ENCODE measurements around the gene CNTN6.

DNA sequence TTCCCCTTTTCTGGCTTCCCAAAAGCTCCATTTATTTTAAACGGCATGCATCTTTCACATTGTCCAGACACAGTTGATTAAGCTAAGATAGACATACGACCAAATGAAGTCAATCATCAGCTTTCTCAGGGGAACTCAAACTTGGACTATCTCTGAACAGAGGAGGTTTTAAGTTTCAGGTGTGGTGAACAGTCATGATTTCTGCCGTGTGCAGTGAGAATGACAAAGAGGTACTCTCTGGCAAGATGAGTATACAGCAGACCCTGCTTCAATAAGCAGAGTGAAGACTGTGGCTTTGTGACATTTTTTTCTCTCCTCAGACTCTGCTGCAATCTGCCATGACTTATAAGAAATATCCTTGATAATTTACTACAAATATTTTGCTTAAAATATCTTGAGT lies 307.7 kb downstream of the CNTN6 start:
- TF ChIP-seq, protein P1, sequence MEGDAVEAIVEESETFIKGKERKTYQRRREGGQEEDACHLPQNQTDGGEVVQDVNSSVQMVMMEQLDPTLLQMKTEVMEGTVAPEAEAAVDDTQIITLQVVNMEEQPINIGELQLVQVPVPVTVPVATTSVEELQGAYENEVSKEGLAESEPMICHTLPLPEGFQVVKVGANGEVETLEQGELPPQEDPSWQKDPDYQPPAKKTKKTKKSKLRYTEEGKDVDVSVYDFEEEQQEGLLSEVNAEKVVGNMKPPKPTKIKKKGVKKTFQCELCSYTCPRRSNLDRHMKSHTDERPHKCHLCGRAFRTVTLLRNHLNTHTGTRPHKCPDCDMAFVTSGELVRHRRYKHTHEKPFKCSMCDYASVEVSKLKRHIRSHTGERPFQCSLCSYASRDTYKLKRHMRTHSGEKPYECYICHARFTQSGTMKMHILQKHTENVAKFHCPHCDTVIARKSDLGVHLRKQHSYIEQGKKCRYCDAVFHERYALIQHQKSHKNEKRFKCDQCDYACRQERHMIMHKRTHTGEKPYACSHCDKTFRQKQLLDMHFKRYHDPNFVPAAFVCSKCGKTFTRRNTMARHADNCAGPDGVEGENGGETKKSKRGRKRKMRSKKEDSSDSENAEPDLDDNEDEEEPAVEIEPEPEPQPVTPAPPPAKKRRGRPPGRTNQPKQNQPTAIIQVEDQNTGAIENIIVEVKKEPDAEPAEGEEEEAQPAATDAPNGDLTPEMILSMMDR (IDR thresholded peaks at IDR 0.05 in 4 of 5, conservative IDR thresholded peaks at IDR 0.05 in 1 of 5): no peak
- no peak for TF ChIP-seq POLR2A (IDR thresholded peaks at IDR 0.05)

Data from gastrocnemius medialis (tissue), 4 donors.